ENCODE results near the gene MAFF.
"Not testable (repeated sequence)": the region's sequence is repeated elsewhere in the genome, so short reads cannot be mapped to it uniquely, and the experiment has no call there.

MAFF gene

GRCh38 chr22:38201711-38202436 lies at the start of gene MAFF:
Gene MAFF (plus strand): TSS chr22:38201994. CDS start chr22:38213854, 11,860 bp downstream.
- DNase-seq, result peak; percentile 96

GRCh38 chr22:38153821-38154562 lies 47.8 kb upstream of the MAFF start:
- peak; percentile 39 for DNase-seq

GRCh38 chr22:38154563-38154915 lies 47.3 kb upstream of the MAFF start:
- DNase-seq, result not testable (repeated sequence)

- no peak for DNase-seq
Measured at GRCh38 chr22:38155703-38156102, 46.1 kb upstream of the MAFF start.

GRCh38 chr22:38162881-38163843 lies 38.6 kb upstream of the MAFF start:
- no peak for DNase-seq

GRCh38 chr22:38163844-38164550 lies 37.8 kb upstream of the MAFF start:
- peak; percentile 47 for DNase-seq

- no peak for DNase-seq
Measured at GRCh38 chr22:38164551-38164918, 37.3 kb upstream of the MAFF start.

GRCh38 chr22:38165922-38166593 lies 35.7 kb upstream of the MAFF start:
- DNase-seq, result no peak

- DNase-seq, result no peak
Measured at GRCh38 chr22:38167988-38168407, 33.8 kb upstream of the MAFF start.

- DNase-seq, result no peak
Measured at GRCh38 chr22:38169116-38169515, 32.7 kb upstream of the MAFF start.

- no peak for DNase-seq
Measured at GRCh38 chr22:38170469-38170868, 31.3 kb upstream of the MAFF start.

- peak; percentile 66 for DNase-seq
Measured at GRCh38 chr22:38171927-38172831, 29.6 kb upstream of the MAFF start.

- DNase-seq, result peak; percentile 70
Measured at GRCh38 chr22:38172832-38173640, 28.8 kb upstream of the MAFF start.

- DNase-seq, result no peak
Measured at GRCh38 chr22:38173641-38173906, 28.2 kb upstream of the MAFF start.

- no peak for DNase-seq
Measured at GRCh38 chr22:38174626-38175025, 27.2 kb upstream of the MAFF start.

- DNase-seq, result no peak
Measured at GRCh38 chr22:38175206-38176118, 26.3 kb upstream of the MAFF start.

GRCh38 chr22:38176170-38176741 lies 25.5 kb upstream of the MAFF start:
- peak; percentile 59 for DNase-seq

- DNase-seq, result no peak
Measured at GRCh38 chr22:38177044-38177443, 24.8 kb upstream of the MAFF start.

GRCh38 chr22:38177571-38177925 lies 24.2 kb upstream of the MAFF start:
- DNase-seq, result not testable (repeated sequence)
